VCaP (cell line): ENCODE results near the gene NABP2.

Experiments
- H3K27ac ChIP-seq: fragments of 450-650 bp; 2 replicates; pipeline ENCODE4 v1.5.1; 2017
- CTCF ChIP-seq: fragments of 450-650 bp; conservative IDR thresholded peaks from 2 replicates; pipeline ENCODE4 v1.5.1; 2017; ENCODE audit warnings: mild to moderate bottlenecking, moderate library complexity

NABP2 gene

GRCh38 chr12:56202366-56202765 lies 21.8 kb upstream of the NABP2 start:
- TF ChIP-seq CTCF: no peak
- peak overlapping the region; percentile 44 for H3K27ac ChIP-seq

- TF ChIP-seq CTCF: no peak
- peak overlapping the region; percentile 44 for H3K27ac ChIP-seq
These were observed 21.3 kb upstream of the NABP2 start for GRCh38 chr12:56202838-56203237.

GRCh38 chr12:56204275-56204674 lies 19.9 kb upstream of the NABP2 start:
- TF ChIP-seq CTCF: no peak
- H3K27ac ChIP-seq: no peak overlapping the region

- TF ChIP-seq CTCF: peak; percentile 9; the same call in 1 of the 2 replicates
- H3K27ac ChIP-seq: peak overlapping the region; percentile 26; the same call in 1 of the 2 replicates
These were observed 18.7 kb upstream of the NABP2 start for GRCh38 chr12:56205445-56205844.

GRCh38 chr12:56206452-56207166 lies 17.5 kb upstream of the NABP2 start:
- peak overlapping the region; percentile 26; the same call in 1 of the 2 replicates for H3K27ac ChIP-seq
- peak; percentile 90 for TF ChIP-seq CTCF

GRCh38 chr12:56208006-56208405 lies 16.1 kb upstream of the NABP2 start:
- no peak for TF ChIP-seq CTCF
- H3K27ac ChIP-seq: peak overlapping the region; percentile 14; the same call in 1 of the 2 replicates

- H3K27ac ChIP-seq: 0 out of 2 replicates have a peak overlapping the region, but pooled peaks have one; percentile 28
- TF ChIP-seq CTCF: no peak
These were observed 11.8 kb upstream of the NABP2 start for GRCh38 chr12:56212361-56212760.
